Activated naive CD8-positive, alpha-beta T cell treated with anti-CD3 and anti-CD28 coated beads, Interleukin-2, amount 50 U/mL, for 16 hours (primary cell): Measurements from ENCODE around the gene SURF2.

ENCODE experiments used
- DNase-seq: peaks from one replicate; pipeline ENCODE4 v3.0.0-alpha.2; 2020; ENCODE audit warnings: low read depth, low spot score

SURF2 gene

DNA sequence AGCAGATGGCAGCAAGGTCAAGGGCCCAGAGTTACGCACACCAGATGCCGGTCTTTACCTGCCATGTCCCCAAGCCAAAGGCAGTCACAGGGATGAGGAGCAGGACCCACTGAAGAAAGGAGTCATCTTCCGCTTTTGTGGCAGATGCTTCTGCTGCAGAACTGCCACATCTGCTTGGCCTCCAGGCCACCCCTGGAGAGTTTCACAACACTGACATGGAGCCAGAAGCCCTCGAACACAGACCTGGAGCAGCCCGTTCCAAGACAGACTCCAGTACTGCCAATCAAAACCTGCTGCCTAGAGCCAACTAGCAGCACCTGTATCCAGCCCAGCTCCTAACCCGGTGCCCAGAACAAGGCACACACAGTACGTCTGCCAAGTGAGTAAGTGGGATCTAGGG, 1.6 kb upstream of the SURF2 start:
- DNase-seq = no peak

DNA sequence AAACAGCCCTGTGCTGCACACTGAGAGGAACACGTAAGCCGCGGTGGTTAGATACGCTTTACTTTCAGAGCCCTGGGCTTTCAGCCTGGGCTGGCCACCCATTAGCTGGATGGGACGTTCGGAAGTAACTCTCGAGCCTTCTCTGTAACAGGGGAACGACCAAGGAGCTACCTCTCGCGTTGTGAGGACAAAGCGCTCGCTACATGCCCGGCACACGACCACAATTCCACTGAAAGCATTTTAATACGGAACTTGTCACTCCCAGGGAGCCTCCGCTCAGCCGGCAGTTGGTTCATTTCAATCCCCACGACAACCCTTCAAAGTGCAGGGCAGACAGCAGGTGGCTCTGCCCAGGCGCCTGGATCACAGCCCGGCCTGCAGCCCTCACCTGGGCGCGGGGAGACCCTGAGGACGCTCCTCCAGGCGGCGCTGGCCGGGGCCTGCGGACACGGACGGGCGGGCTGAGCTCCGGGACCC, 431 bp upstream of the SURF2 start:
- DNase-seq = no peak

DNA sequence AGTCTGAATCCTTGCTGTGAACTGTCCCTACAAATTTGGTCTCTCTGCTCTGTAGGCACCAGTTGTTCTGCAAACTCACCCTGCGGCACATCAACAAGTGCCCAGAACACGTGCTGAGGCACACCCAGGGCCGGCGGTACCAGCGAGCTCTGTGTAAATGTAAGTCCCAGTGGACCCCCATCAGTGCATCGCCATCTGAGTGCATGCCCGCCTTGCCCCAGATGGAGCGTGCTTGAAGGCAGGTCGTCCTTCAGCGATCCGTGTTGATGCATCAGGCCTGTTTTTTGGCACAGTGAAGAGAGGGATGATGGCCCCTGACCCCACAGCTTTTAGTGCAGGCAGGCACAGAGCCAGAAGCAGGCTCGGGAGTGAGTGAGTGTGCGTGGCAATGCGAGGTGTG, 1.3 kb downstream of the SURF2 start:
- no peak for DNase-seq

DNA sequence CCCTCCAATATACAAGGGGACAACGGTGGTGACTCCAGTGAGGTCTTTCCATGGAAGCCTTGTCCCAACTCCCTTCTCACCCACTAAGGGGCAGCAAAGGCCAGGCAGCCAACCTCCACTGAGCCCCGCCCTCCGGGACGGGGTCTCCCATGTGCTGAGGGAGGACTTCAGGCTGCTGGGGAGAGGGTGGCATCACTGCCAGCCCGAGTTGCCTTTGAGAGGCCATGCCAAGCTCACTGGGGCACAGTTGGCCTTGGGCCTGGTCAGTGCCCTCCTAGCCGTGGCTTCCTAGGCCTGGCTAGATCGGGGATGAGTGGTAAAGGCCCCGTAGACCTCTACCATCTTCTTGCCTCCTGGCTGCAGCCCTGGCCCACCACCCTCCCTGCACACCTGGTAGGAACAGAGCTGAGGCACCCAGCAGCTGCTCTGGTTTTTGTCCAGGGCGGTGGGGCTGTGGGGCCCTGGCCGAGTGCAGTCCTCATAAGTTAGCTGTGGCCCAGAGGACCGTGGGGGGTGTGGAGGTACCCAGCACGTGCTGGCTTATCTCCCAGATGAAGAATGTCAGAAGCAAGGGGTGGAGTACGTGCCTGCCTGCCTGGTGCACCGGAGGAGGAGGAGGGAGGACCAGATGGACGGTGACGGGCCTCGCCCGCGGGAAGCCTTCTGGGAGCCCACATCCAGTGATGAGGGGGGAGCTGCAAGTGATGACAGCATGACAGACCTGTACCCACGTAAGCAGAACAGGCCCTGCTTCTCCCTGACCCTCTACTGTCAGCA, 3.2 kb downstream of the SURF2 start:
- no peak for DNase-seq

DNA sequence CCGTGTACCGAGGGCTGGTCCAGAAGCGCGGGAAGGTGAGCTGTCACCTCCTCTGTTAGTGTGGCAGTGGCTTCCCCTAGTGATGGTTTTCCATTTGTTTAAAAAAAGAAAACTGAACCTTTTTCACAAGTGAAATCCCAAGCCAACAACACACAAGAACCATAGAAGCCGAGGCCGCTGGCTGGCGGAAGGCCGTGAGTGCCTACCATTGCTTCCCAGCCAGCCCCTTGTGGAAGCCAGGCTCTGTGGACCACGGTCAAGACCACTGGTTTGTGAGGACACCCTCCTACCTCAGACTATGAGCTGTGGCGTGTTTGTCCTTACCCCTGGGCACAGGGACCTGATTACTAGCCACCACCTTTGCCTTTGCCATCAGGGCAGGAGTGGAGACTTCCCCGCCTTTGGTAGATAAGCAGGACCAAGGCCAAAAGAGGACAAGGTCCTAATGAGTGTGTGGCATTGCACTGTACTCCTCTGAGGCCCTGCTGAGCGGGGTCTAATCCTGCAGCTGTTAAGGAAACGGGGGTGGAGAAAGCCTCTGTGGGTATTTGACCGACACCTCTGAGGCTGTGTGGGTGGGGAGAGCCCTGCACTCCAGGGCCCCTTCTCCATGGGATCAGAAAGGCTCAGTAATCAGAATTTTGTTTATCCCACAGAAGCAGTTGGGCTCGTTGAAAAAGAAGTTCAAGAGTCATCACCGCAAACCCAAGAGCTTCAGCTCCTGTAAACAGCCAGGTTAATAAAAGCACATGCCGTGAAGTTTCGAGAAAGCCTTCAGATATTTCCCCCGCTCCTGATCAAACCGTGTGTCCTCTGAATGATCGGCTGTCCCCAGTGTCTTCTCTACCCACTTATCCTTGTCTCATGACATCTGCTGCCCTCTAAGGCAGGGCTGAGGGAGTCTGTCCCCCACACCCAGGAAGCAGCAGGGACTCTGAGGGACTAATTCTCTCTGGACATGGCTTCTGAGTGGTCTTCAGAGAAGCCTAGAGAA, 4.3 kb downstream of the SURF2 start:
- DNase-seq = no peak

DNA sequence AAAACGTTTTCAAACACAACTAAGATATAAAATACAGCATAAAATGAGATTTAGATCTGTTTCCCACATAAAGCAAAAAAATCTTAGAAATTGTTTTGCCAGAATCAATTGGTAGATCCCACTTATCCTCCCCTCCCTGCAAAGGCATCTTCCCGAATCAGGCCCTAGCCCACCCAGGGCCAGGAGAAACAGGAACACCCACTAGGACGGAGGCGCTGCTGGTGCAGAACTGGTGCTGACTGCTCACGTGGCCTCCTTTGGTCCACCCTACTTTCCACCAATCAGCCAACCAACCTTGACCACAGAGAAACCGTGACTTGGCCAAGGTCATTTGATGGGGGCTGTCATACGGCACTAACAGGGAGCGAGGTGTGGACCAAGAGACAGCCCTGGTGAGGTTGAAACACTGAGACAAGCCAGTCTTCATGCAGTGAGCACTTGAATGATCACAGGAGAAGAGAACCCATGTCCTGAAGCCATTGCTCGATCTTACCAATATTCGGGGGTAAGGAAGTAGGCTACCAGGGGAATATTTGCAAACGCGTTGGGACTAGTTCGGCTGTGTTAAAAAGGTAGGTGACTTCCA, 5.2 kb downstream of the SURF2 start:
- no peak for DNase-seq

DNA sequence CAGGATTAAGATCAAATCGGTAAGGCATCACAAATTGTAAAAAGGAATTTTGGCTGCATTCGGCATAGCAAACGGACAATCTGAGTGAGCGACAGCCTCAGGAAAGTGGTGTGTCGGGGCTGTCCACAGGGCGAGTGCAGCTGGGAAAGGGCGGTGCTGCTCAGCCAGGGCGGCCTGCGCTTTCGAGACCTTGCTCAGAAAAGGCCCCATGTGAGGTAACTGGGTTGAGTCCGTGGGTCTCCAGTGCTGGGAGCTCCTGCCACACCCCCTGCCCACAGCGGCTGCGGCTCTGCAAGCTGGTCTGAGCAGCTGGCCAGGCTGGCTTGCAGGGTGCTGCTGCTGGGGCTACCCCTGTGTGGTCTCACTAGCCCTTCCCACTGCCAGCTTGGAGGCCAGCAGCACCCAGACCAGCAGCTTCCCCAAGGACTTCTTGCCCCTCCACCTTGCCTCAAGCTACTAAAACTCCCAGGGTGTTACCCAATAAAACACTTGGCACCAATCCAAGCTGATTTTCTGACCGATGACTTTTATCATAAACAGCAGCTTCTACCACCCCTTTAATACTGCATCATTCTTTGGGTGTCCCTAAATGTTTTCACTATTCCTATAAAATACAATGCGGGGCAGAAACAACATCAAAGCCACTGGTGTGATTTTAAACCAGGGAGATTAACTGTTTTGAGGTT, 6.2 kb downstream of the SURF2 start:
- no peak for DNase-seq

DNA sequence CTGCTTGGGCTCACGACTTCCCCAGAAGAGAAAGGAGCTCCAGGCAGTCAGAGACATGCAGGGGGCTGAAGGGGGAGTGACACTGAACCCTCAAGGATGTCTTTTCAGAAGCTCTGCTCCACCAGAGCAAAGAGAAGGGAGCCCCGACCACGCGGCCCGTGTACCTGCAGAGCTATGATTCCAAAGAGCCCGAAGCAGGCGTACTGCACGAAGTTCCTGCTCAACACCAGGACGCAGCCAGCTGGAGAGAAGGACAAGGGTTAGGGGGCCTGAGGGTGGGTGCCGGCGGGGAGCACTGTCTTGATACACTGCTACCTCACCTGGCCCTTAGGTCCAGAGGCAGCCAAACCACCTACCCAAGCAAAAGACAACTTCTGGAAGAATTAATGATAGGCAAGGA, 10.1 kb downstream of the SURF2 start:
- DNase-seq = no peak

DNA sequence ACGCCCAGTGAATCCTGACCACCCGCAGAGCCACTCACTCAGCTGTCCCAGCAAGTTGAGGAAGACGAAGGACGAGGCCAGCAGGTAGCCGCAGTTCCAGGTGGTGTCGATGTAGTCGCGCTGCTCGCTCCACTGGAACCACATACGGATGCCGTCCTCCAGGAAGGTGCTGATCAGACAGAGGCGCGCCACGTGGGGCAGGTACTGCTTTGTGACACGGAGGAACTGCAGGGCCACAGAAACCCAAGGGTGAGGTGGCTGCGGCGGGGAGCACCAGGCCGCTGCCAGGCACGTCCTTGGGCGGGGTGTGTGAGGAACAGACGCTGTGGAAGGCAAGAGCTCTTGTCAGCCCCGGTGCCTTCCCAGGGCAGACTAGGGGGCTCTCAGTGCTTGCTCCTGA, 10.9 kb downstream of the SURF2 start:
- no peak for DNase-seq

DNA sequence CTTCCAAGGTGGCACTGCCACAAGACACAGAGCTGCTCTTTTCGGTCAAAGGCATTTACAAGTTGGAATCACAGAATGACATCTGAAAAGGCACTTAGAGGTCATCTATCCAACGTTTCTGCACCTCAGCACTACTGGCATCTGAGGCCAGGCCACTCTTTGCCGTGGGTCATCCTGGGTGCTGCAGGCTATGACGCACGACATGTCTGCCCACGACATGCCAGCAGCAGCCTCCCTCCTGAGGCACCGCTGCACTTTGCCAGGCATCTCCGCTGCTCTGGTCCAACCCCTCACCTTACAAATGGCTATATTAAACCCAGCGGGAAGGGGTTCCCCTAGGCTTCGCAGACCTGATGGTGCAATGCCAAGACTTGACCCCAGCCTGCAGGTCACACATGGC, 11.4 kb downstream of the SURF2 start:
- DNase-seq = no peak

DNA sequence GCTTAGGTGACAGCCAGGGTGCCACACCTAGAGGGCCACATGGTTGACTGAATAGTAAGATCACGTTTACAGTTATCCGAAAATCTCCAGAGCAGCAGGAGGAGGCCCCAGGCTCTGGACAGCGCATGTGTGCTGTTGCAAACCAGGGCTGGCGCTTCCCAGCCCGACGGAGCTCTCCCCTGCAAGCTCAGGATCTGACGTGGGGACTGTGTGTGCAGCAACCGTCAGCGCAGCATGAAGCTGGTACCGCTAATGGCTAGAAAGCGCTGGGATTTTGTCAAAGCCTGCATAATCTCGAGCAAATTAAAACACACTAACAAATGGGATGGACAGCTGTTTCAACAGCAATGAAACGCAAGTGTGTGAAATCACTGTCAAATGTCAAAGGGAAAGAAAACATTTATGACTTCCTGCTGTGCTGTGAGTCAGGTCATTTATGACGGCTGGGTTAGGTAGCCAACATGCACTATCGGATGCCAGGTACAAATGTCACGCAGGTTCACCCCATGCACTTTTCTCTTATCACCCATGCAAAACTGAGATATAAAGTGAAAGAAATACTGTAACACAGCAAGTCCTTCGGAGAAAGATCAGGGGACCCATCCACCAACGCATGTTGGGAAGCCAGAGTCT, 12.0 kb downstream of the SURF2 start:
- DNase-seq = no peak

DNA sequence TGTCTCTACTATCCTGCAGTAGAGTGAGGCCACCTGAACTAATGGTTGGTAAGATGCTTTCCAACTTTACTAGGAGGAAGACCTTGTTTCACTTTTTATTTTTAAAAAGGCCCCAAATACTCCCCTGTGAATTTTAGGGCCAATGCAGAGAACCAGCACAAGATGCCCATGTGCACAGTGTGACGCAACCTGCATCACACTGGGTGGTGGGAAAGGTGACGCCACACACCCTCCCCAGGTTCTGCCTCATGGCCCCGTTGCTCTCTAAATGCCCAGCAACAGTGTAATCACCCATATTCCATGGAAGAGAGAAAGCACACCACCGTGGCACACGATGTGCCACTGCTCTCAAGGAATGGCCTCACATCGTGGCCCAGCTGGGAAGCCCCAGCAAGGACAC, 13.1 kb downstream of the SURF2 start:
- DNase-seq = no peak

DNA sequence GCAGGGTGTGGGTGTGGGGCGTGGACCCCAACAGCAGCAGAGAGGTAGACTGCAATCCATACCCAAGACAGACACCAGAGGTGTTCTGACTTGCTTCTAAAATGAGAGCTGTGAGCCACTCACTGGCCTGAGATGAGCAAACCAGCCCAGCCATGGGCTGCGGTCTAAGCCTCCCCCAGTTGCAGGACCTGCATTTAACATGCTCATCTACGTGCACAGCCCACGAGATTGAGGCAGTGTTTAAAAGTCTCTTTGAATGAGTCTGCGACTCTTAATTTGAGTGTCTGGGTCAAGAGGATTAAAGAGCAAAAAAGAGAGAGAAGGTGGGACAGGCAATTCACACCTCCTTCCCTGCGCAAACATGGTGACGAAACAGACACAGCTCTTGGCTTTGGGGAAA, 13.6 kb downstream of the SURF2 start:
- no peak for DNase-seq

DNA sequence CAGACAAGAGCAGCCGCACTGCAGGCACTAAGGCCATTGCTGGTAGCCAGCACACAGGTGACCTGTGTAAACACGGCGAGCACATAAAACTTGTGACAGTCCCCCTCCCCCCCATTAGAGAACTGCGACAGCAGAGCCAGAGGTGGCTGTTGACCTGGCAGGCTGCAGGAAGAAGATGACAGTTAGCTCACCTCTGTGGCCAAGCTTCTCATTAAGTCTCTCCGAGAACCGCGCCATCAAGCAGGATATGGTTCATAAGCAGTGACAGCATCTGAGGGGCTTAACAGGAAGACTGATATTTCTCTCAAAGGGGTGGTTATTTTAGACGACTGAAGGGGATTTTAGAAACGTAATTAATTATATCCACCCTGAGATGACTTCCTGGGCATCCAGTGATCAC, 14.3 kb downstream of the SURF2 start:
- DNase-seq = no peak

DNA sequence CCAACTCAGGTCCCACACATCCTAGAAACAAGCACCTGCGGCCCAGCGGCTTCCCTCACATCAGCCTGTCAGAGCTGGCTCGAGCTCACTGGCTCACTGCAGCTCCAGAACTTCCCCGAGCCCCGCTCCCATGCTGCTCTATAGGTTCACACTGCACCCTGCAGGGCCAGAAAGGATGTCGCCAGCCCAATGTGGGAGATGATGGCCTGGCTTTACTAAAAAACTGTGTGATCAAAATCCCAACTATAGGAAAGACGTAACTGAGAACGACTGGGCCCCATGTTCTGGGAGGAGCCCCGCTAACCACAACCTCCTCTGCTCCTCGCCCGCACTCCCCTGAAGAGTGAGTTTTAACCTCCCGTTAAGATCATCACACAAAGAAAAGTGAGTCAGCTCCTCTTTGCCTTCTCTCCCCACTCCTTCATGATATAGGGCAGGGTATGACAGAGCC, 14.9 kb downstream of the SURF2 start:
- DNase-seq = peak; percentile 47

DNA sequence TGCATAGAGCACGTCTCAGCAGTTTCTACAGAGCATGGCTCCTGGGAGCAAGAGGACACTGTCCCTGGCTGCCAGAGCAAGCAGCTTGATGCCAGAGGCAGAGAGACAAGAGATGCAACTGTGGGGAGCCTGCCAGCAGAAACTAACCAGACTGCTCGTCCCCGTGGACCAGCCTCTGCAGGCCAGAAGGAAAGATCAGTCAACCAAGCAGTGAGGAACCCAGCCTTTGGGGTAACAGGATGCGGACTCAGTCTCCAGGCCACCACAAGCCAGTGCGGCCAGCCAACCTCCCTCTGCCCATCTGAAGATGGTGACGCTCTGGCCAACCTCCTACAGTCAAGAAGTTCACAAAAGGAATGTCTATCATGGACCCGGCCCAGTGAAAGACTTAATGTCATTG, 15.8 kb downstream of the SURF2 start:
- DNase-seq = no peak

DNA sequence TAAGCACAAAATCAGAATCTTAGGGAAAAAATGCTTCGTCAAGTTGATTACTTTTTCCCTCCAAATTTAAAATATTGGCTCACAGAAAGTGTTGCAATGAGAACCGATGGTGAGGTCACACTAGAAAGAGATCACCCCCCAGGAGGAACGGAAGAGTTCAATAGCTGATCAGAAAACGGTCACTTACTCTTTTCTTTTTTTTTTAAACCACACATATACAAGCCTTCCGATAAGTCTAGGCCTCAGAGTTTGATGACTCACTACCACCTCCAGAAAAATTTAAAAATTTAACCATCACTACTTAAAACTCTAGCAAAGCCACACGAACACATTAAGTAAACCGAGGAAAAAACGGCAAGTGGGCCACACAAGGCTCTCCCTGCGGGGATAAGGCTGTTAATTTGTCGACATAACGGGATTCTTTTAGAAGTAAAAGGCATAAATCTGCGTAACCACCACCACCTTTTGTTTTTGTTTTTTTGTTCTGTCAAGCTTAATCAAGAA, 18.3 kb downstream of the SURF2 start:
- DNase-seq = no peak

DNA sequence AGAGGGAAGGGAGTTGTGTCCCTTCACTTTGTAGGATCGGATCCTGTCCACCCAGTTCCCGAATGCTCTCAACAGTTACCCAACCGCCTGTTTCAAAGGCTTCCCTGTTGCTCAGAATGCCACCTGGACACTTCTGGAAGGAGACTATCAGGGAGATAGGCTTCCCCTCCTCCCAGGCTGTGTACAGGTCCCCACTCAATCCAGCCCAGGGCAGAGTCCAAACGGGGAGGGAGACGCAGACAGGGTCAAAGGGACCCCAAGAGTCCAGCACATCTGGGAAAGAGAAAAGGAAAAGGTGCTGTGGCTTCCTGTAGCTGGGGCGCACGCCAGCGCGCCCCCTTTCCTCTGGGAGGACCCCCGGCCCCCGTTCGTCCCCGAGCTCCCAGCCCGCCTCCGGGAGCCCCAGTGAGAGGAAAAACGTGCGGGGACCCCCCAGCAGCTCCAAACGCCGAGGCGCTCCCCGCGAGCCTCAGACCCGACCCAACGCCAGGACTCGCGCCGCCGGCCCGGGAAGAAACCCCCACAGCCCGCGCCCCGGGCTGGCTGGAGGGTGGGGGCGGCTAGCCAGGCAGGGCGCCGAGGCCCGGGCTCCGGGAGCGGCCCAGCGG, 18.9 kb downstream of the SURF2 start:
- DNase-seq = no peak

DNA sequence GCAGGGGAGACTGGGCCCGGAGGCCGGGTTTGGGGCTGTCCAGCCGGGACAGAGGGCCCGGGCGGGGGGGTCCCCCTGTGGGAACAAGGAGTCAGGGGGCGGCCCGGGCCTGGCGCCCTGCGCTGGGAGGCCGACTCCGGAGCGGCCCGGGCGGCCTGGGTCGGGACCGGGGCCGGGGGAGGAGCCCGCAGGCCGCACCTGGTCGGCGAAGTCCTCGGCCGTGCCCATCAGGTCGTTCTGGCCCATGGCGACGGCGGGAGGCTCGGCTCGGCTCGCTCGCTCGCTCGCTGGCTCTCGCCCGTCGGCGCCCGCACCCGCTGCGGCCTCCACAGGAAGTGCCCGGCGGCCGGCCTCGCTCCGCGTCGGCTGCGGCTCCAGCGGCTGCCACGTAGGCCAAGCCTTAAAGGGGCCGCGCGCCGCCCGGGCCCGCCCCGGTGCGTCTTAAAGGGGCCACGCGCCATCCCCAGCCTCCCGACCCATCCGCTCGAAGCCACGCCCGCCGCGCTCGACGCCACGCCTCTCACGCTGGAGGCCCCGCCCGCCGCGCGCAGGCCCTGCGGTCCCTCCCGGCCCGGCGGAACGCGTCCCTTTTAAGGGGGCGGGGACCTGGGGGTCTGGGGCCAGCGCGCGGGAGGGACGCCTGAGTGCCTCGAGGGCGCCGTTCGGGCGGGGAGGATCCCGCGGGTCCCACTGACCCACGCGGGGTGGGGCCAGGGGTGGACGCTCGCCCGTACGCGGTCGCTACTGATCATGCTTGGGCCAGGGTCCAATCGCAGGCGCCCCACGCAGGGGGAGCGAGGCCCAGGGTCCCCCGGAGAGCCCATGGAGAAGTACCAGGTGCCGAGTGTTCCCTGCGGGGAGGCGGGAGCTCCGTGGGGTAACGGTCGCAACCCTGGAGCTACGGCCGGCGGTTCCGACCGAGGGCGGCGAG, 19.6 kb downstream of the SURF2 start, which contains the start of the genes STKLD1 and SURF4:
Gene STKLD1 (plus strand): TSS at position 643 of the 931 bp plus-strand sequence. CDS start 108 bp downstream, at position 751.
Gene SURF4 (minus strand): TSS at position 337 of the 931 bp plus-strand sequence. CDS start 91 bp downstream, at position 246.
- peak; percentile 88 for DNase-seq
